ENCODE data around the gene CKMT1A. TPM values are rescaled to one million over a fixed set of nuclear protein-coding genes. Genes with fewer than 3 reads are reported as not detected.

Gene CKMT1A
- not detected in 2 replicates for total RNA-seq

DNA sequence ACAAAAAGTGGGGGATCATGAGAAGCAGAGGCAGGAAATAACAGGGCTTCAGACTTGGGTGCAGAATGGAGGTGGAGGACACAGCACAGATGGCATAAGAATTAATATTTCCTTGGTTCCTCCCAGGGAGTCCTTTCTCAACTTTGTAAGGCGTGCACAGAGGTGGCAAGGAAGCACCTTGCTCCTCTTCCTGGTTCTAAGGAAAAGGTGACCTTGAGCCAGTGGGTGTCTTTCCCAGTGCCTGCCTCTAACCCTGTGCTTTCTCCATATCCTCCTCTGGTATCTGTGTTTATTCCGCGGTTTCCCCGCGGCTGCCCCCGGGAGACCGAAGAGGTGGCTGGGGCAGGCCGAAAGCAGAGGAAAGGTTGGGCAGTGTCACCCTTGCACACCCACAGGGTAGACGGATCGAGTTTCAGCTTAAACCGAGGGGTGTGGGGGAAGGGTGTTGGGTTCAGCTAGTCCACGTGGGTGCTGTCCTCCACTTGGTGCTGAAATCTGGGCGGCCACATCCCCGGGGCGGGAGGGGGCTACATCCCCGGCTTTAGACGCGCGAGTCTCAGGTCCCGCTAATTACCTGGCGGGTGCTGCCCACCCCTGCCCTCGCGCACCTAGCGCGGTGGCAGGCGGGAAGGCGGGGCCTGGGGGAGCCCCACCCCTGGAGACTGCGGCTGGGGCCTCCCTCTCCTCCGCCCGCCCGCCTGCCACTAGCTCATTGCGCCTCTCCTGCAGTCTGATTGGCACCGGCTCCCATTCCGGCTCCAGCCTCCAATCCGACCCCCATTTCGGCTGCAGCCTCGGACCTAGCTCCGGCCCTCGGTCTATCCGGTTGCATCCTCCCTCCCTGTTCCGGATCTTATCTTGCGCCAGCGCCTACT is at the start of gene CKMT1A:
Gene CKMT1A, plus strand, starts transcription at position 712 of the 875 bp plus-strand sequence. CDS start 192 bp downstream, outside the sequence.

GRCh38 chr15:43648649-43649429 is 44.8 kb upstream of the CKMT1A start, which contains the start of gene CATSPER2:
TSS of gene CATSPER2 (minus strand) at chr15:43648844. CDS start at chr15:43648061, 783 bp downstream.

GRCh38 chr15:43746245-43746902 is 52.7 kb downstream of the CKMT1A start, which contains the start of gene PDIA3:
TSS of gene PDIA3 (plus strand) at chr15:43746438. CDS start at chr15:43746540, 102 bp downstream.

Small RNAs within 50 kb of the gene (small RNA-seq; reads per million reads assigned to genes)
- not detected for gene PDIA3P2
- gene RNU6-353P, result not detected
- not detected for gene RNU6-354P

Other genes starting within 250 kb of the CKMT1A start
- 82.0 and 90.9 TPM in 2 replicates for gene TP53BP1, start 200.7 kb upstream of the CKMT1A start, total RNA-seq
- 115 and 116 TPM in 2 replicates for gene MAP1A, start 176.3 kb upstream of the CKMT1A start, total RNA-seq
- 21.0 and 44.5 TPM in 2 replicates for gene PPIP5K1, start 103.7 kb upstream of the CKMT1A start, total RNA-seq
- gene CKMT1B, start 99.8 kb upstream of the CKMT1A start, total RNA-seq, result not detected in 2 replicates
- gene STRC, start 75.1 kb upstream of the CKMT1A start, total RNA-seq, result under 0.01 TPM in 1 of 2 replicates, not detected in the other
- 0.24 and 0.65 TPM in 2 replicates for gene CATSPER2, start 45.0 kb upstream of the CKMT1A start, total RNA-seq
- 159 and 163 TPM in 2 replicates for gene PDIA3, start 52.6 kb downstream of the CKMT1A start, total RNA-seq
- gene ELL3, start 83.1 kb downstream of the CKMT1A start, total RNA-seq, result 2.4 and 3.6 TPM in 2 replicates
- gene SERF2, start 98.5 kb downstream of the CKMT1A start, total RNA-seq, result 274 and 621 TPM in 2 replicates
- under 0.01 and 0.12 TPM in 2 replicates for gene SERINC4, start 106.4 kb downstream of the CKMT1A start, total RNA-seq
- 5.7 and 6.3 TPM in 2 replicates for gene HYPK, start 106.7 kb downstream of the CKMT1A start, total RNA-seq
- gene MFAP1, start 130.8 kb downstream of the CKMT1A start, total RNA-seq, result 11.9 and 14.3 TPM in 2 replicates
- gene WDR76, start 133.1 kb downstream of the CKMT1A start, total RNA-seq, result 4.5 and 4.6 TPM in 2 replicates

Measured in hair follicle dermal papilla cell (primary cell).